GM19467 (cell line): ENCODE data around the gene CIC.

Source experiments
- ATAC-seq: cut with Tn5 transposase; IDR thresholded peaks from one replicate; pipeline ENCODE4 v1.9.1; 2021; ENCODE audit warnings: mild to moderate bottlenecking, moderate library complexity; ENCODE audit not compliant: unreplicated experiment

CIC gene

DNA sequence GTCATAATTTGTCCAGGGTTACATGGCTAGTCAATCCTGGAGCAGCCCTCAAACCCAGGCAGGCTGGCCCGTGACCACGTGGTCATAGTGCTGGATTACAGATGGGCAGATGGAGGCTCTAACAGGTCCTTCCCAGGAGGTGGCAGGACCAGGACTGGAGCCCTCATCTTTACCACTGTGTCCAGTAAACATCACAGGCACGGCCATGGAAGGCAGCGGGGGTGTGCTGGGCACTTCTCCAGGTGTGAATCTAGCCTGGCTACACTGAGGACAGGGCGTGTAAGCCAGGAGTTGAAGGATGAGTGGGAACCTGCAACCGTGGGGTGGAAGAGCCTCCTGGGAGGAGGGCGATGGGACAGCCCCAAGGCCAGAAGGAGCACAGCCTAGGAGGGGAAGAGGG is 6.1 kb downstream of the CIC start:
- no peak for ATAC-seq

DNA sequence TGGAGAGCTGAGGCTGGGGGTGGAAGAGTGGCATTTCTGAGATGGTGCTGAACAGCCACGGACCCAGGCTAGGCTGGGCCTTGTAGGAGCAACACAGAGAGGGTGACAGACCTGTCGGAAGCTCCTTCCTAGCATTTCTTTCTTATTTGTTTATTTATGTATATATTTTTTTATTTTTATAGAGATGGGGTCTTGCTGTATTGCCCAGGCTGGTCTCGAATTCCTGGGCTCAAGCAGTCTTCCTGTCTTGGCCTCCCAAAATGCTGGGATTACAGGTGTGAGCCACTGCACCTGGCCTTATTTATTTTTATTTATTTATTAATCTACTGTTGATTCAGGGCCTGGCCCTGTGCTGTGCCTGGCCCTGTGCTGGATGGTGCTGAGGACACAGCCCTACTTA is 6.5 kb downstream of the CIC start:
- ATAC-seq = no peak

DNA sequence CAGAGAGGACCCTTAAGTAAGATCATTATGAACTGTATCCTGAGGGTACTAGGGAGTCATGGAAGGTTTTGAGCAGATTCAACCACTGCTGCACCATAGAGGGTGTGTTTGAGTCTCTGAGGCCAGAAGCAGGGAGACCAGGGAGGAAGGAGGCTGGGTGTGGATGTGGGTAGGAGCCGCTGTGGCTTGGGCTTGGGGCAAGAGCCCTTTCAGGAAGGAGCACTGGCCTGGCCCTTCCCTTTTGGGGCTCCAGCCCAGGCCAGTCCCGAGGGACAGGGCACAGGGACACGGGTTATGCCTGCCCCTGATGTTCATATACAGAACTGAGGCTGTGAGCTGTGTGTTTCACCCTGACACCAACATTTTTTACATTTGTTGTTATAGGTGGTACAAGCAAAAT is 7.2 kb downstream of the CIC start:
- ATAC-seq = no peak

DNA sequence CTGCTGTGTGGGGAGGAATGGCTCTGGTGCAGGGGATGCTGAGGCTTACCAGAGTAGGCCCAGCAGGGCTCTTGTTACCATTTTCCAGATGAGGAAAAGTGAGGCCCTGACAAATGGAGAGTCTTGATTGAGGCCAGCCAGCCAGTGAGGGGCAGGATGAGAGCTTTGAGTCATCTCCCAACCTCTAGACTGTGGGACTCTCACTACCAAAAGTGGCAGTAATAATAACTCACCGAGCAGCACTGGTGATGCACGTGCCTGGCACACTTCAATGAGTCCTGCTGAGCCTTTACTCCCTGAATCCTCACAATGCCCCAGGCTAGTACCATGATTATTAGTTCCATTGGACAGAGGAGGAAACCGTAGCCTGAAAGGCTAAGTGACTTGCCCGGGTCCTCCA is 7.8 kb downstream of the CIC start:
- no peak for ATAC-seq

DNA sequence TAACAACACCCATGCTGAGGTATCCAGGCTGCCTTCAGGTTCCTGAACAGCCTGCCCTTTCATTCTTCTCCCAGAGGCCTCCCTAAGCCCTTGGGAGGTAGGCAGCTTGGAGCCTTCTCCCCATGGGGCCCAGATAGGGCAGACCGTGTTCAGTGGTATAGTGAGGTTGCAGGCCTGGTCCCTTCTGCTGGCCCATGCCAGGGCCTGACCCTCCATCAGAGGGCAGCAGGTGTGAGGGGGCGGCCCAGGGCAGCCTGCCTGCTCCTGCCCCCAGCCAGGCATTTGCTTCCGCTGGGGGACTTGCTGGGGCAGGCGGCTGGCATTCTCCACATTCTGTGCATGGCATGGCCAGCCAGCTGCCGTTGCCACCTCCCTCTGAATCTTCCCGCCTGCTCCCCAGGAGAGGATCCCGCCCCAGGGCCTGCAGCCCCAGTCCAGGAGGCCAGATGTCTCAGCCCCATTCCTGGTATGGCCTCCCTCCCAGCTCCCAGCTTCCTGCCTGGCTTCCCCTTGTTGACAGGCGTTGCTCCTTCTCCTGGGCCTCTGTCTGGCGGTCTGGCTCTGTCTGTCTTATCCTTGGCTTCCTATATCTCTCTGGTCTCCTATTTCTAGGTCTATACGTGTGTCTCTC is 8.9 kb downstream of the CIC start:
- no peak for ATAC-seq

DNA sequence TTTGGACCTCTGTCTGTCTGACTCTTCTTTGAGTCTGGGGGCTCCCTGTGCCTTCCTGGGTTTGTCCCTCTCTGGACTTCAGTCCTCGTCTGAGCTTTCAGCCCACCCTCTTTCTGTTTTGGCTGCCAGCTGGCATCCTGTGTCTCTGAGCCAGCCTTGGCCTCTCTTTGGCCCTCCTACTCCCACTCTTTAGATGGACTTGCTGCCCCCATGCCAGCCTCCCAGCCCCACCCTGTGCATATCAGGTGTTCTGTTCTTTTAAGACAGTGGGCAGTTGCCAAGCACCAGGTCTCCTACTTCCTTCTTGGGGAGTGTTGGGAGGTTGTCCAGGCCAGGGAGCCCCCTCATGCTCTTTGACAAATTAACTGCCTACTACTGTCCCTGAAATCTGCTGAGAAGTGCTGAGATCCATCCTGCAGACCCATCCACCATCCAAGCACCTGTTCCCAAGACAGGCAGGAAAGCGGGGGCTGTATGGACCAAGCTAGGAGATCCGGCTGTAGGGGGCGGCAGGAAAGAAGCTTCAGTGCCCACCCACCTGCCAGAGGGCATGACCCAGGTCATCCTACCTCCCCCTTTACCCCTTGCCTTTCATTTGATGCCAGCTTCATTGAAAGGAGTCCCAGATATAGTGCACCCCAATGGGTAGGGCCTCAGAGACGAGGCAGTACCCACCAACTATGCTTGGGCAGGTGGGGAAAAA is 9.6 kb downstream of the CIC start:
- ATAC-seq = no peak

DNA sequence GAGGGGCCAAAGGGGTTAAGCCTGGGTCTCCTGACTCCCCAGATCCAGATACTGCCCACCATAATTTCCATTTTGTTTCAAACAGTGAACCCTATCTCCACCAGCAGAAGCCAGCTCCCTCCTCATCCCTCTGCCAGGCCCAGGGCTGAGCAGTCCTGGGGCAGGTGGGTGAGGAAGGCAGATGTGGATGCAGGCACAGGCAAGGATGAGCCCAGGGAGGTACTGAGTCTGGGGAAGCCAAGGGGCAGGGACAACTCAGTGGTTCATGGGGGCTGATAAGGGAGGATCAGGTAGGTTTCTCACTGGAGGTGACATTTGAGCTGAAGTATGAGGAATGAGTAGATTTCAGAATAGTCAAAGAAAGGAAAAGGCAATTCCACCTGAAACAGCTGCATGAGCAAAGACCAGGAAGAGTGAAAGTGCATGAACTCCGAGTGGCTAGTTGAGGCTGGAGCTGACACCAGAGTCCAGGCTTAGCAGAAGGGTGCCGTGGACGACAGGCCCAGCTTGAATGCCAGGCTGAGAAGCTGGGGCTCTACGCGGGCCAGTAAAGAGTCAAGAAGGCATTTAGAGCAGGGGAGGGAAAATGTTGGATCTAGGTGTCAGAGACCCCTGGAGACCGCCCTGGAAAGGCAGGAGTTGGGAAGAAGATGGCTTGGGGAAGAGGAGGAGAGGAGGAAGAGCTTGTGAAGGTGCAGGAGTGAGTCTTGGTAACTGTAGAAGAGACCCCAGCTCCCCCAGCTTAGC is 10.3 kb downstream of the CIC start:
- ATAC-seq = no peak

DNA sequence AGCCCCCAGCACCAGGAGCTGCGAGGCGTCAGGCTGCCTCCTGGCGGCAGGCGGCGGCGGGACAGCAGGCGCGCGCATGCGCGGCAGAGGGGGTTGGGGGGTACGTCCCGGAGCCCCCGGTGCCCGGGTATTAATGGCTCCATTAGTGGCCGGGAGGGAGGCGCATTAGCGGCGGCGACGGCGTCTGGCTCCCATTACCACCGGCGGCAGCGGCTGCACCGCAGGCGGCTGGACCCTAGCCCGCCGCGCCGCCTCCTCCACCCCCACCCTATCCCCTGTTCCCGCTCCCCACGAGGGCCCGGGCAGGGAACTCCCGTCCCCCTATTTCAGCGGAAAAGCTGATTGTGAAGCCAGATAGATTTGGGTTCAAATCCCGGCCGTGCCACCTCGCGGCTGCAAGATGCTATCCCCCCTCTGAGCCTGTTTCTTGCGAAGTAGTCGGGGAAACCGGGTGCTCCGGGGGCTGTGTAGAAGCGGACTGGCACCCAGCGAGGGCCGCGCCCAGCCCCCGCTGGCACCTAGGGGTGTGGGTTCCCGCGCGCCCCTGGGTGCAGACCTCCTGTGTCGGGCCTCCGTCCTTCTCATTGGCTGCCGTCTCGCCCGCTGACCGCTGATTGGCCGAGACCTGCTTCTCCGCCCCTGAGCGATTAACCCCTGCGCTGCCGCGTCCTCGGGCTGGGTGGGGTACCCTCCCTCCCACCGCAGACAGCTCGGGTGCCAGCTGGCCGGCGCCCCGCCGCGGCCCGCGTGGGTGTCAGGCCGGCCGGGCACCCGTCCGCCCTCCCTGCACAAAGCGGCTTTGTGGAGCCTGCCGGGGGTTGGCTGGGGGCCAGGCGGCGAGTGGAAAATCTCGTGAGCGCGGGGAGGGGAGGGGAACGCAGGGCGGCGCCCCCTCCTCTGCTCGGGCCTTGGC is 11.1 kb downstream of the CIC start:
- ATAC-seq = peak; percentile 25

DNA sequence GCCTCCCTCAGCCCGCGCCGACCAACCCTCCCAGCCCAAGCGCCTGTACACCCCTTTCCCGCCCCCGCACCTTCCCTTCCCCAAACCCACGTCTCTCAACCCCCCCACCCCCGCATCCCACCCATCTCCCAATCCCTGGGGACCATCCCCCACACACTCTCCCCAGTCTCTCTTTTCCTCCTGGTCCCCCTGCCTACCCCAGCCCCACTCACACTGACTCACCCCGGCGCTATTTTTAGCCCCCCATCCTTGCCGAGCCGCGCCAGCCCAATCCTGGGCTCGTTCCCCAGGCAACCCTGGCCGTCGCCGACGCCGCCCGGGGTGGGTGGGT is 11.7 kb downstream of the CIC start:
- ATAC-seq = no peak

DNA sequence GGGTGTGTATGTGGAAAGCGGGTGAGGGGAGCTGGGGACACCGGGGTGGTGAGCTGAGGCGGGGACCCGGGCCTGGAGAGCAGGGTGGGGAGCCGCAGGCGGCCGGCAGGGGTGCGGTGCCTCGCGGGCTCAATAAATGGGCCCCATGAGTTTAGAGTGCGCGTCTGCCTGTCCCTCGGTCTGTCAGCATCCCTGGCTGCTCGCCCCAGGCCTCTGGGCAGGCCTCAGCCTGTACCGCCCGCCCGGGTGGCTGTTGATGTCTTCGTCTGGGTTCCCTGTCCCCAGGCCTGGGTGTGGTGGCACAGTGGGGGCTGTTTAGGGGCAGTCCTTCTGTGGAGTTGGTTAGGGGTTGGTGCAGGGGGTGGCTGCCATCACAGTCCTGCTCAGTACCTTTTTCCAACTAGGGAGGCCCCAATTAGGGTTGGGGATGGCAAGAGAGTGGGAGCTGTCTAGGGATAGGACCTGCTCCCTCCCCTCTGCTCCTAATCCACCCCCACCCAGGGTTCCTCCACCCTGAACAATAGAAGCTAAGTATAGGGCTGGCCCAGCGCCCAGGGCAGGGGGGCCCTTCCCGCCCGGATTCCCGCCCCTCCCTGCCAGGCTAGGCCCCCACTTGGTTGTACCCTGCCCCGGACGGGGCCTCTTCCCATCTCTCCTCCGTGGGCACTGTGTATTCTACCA is 12.2 kb downstream of the CIC start:
- no peak for ATAC-seq

DNA sequence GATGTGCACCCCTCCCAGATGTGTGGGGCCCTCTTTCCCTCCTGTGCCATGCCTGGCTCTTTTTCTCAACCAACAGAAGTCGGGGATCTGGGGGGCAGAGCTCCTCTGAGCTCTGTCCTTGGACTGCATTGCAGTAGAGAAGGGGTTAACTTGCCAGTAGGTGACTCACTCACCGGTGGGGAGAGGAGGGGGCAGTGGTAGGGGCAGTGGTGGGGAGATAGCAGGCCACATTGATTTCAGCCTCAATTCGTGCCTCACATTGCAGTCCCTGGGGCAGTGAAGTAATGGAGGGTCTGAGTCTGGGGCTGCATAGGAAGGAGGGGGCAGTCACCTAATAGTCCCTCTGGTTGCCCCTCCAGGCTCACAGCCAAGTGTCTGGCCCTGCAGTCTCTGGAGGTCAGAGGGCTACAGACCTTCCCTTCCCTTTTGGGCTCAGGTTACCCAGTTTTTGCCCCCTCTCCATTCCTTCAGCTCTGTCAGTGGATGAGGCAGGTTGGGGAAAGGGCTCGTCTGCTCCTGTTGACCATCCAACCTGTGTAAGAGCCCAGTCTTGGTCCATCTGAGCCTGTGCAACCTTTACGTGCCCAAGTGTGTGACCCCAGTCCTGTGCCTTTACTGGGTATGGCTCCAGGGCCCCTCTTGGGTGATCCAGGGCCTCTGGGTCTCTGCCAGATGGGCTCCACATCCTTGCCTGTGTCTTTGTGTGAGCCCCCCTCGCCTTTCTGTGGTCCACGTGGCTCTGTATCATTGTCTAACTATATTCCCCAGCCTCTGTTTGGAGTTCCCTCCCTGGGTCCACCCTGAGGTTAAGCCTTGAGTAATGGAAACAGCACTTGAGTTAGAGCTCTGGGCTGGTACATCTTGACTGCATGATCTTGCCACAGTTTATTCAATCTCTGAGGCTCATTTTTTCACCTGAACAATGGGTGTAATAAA is 13.0 kb downstream of the CIC start:
- ATAC-seq = no peak

DNA sequence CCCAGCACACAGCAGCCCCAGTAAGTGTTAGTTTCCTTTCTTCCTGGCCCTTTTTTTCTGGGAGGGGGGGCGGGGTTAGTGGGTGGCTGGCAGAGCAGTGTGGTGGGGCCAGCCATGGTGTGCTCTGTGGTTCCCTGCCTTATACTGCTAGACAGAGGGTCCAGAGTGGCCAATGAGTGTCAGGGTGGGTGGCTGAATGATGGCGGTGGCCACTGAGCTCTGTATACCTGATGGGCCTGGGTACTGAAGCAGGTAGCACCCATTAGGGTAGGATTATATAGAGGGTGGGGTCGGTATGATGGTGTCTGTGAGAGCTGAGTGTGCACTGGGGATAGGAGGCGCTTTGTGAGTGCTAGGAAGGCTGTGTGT is 13.8 kb downstream of the CIC start:
- no peak for ATAC-seq

DNA sequence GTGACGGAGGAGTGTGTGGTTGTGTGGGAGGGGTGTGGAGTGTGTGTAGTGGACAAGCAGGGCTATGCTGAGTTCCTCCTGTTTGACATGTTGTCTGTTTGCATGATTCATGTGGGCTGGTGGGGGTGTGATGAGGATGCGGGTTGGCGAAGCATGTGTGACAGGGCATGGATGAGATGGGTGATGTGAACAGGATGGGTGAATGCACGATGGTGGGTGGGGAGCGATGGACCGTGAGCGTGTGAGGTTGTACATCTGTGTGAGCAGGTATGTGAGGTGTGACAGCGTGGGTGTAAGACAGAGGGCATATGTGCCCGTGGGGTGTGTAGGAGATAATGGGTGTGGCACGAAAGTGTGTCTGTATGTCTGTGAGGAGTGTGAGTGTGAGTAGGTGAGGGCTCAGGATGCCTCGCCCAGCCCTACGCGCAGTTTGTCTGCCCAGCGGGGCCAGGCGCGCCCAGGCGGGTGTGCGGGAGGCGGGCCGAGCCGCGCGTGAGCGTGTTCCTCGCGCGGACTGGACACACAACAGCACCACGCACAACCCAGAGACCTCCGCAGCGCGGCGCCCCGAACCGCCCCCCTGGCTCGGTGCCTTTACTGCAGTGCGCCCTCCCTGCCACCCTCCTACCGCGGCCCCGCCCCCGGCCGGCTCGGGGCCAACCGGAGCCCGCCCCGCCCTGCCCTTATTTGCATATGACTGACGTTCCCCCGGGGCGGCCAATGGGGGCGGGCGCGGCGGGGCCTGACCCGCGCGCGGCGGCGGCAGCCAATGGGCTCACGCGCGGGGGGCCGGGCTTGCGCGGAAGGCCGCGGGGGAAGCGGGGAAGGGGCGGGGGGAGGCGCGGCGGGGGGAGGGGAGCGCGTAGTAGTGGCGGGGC is 14.4 kb downstream of the CIC start:
- peak; percentile 34 for ATAC-seq

DNA sequence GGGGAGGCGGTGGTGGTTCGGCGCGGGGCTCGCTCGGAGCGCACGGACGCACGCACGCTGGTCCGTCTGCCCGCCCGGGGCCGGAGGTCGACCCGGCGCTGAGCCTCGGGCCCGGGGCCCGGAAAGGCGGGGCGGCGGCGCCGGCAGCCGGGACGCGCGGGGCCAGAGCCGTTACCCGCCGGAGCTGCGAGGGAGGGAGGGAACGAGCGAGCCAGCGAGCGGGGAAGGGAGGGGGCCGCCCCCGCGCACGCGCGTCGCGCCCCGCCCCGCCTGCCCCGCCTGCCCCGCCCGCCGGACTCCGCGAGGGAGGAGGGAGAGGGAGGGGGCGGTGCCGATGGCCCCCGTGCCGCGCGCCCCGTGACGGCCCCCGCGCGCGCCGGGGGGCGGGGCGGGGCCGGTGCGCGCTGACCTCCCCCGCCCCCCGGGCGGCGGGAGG is 15.0 kb downstream of the CIC start:
- peak; percentile 18 for ATAC-seq

DNA sequence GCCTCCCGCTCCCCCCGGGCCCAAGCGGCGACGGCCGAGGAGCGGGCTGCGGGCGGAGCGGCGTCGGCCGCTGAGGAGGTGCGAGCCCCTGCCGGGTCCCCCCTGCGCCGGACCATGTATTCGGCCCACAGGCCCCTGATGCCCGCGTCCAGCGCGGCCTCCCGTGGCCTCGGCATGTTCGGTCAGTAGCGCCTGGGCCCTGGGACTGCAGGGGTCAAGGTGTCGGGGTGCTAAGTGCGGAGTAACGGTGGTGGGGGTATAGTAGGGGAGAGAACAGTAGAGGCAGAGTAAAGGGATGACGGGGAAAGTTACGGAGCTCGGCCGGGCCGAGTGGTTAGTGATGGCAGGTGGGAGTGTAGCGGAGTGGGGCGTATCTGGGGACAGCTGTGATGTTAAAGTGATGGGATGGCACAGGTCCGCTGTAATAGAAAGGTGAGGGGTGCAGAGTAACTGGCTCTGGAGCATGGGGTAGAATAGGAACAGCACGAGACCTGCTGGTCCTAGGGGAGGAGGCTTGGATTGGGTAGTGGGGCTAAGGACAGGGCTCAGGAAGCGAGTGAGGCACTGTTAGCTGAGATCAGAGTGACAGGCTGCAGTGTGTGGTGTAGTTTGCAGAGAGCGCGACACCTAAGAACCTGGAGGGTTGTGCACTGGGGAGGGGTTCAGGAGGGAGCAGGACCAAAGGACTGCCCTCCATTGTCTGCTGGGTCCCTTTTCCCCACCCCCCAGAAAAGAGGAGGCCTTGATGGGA is 15.7 kb downstream of the CIC start:
- no peak for ATAC-seq

DNA sequence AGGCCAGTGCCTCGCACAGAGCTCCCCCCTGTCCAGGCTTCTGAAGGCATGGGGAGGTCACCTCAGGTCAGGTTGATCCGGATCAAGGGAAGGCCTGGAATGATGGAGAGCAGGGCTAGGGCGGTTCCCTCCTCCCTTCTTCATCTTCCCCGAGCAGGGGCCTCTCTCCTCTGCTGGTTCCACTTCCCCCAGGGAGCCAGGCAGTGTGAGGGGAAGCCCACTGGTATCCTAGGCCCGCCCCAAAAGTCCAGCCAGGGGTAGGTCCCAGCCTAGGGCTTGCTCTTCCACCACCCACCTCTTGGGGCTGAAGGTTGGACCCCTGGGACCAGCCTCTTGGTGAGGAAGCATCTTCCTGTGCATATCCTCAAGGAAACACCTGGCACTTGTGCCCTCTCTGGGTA is 16.5 kb downstream of the CIC start:
- no peak for ATAC-seq

DNA sequence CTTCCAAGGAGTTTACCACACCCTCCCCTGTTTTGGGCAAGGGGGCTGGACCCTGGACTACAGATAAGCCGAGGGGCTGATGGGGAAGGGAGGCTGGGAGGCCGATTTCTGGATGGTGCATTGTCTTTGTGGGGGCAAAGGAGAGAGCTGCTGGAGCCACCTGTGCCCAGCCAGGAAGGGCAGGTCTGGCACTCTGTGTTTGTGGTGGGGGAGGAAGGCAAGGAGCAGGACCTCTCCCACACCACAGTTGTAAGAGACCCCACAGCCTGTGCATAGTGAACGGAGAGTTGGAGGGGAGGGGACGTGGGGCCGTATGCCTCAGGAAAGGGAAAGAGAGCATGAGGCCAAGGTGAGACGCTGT is 16.9 kb downstream of the CIC start:
- ATAC-seq = no peak

DNA sequence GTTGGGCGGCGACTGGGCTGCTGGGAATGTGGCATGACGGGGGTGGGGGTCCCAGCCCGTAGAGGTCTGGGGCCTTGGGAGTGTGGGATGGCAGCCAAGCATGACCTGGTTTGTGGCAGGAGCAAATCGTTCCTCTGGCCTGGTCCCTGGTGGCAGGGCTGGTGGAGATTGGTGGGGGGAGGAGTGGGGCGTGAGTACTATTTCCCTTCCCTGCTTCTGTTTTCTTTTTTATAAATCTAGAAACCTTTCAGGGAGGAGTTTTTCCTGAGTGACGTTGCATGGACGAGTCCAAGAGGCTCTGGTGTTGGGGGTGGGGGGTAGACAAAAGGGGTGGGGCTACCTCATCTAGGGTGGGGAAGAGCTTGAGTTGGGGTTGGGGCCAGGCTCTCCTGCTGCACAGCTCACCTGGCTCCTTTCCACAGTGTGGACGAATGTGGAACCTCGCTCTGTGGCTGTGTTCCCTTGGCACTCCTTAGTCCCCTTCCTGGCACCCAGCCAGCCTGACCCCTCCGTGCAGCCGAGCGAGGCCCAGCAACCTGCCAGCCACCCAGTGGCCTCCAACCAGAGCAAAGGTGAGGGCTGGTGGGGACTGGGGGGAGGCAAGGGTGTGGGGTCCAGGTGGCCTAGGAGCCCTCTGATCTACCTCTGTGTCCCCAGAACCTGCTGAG is 17.4 kb downstream of the CIC start:
- ATAC-seq = no peak
